ENCODE data around the gene CLDND1. TPM values are rescaled to one million over a fixed set of nuclear protein-coding genes. Genes with fewer than 3 reads are reported as not detected.

CLDND1 gene
- total and polyA plus RNA-seq, 2 of the 4 experiments (the other 2 are of a cell fraction), result 75.8 to 78.3 TPM

- Histone ChIP-seq H4K8ac (ENCODE audit: low read depth in 2 of 2, low read length in 2 of 2) (no peak overlapping the region), H3K56ac (ENCODE audit: extremely low read depth, insufficient read depth, low read length) (no peak overlapping the region), H3K79me1 (ENCODE audit: low read depth in 1 of 2, low read length in 2 of 2) (no peaks in the 10 kb centered on the region), H3K27ac (ENCODE audit: insufficient read depth, low read length) (no peak overlapping the region), H2AK5ac (ENCODE audit: low read depth, low read length) (no peak overlapping the region), H2AFZ (replicated peaks; ENCODE audit: low read length, poor library complexity) (no peak overlapping the region), H3K9me3 (ENCODE audit: control insufficient read depth, insufficient read depth, low read length) (no peaks in the 10 kb centered on the region), H3K4ac (ENCODE audit: low read depth, low read length) (no peak overlapping the region), H4K5ac (ENCODE audit: low read depth, low read length) (no peak overlapping the region), H4K91ac (ENCODE audit: insufficient read depth, low read depth, low read length) (no peak overlapping the region), H3K9me1 (ENCODE audit: insufficient read depth, low read length) (no peaks in the 10 kb centered on the region), H3K18ac (ENCODE audit: low read depth, low read length) (no peak overlapping the region), H2AK9ac (replicated peaks; ENCODE audit: low read depth, low read length, poor library complexity) (no peak overlapping the region), H4K20me1 (ENCODE audit: insufficient read depth, low read length) (no peaks in the 10 kb centered on the region), H3K9ac (ENCODE audit: low read depth, low read length) (no peak overlapping the region), H3K27me3 (ENCODE audit: control insufficient read depth, insufficient read depth, low read length) (no peaks in the 10 kb centered on the region; the same call in 1 of the 2 replicates), H3K14ac (replicated peaks; ENCODE audit: low read depth, low read length) (no peak overlapping the region), H2BK20ac (ENCODE audit: low read depth, low read length) (no peak overlapping the region), H3K4me1 (ENCODE audit: control insufficient read depth, insufficient read depth, low read length) (no peaks in the 10 kb centered on the region; the same call in 1 of the 2 replicates), H2BK5ac (ENCODE audit: low read depth, low read length, poor library complexity, severe bottlenecking) (no peak overlapping the region), H3K4me2 (ENCODE audit: low read depth, low read length) (no peak overlapping the region), H2BK120ac (ENCODE audit: low read depth, low read length) (no peak overlapping the region), H2BK15ac (ENCODE audit: low read depth, low read length) (no peak overlapping the region; the same call in 2 of the 3 replicates), H3K4me3 (ENCODE audit: insufficient read depth, low read depth, low read length) (no peak overlapping the region), H3K36me3 (ENCODE audit: control insufficient read depth, insufficient read depth, low read length) (no peaks in the 10 kb centered on the region), H3K23ac (ENCODE audit: low read depth, low read length) (no peak overlapping the region)
- DNase-seq (no peak), ATAC-seq (ENCODE audit: low read depth) (no peak)
- in situ Hi-C loops (cut with MboI; ENCODE audit: low sequenced_read_pairs) (loop anchor here (25.0 kb wide), 1 partner anchor 229 kb away; no protein-coding TSS in a partner anchor), dilution Hi-C loops (cut with HindIII; ENCODE audit: low sequenced_read_pairs, unreplicated experiment) (no loop called here), intact Hi-C loops (cut with micrococcal nuclease) (no loop called here)
- no CpG with 5 or more reads among the region's 6 CpGs for WGBS, 2 experiments (ENCODE audit: extremely low coverage in 2 of 2, insufficient read length in 1 of 2)
- no peak for TF ChIP-seq RCOR1 (IDR thresholded peaks at IDR 0.05; ENCODE audit: insufficient replicate concordance, low read length)
- TF ChIP-seq MAFK (IDR thresholded peaks at IDR 0.05; ENCODE audit: low read depth, low read length), result no peak
- no peak for TF ChIP-seq CEBPB (IDR thresholded peaks at IDR 0.05; ENCODE audit: low read depth, low read length)
- POLR2A ChIA-PET (ENCODE audit: unreplicated experiment), result interaction anchor here (0.6 kb wide), 1 partner anchor 49 kb away, joined by 4 read pairs; no protein-coding TSS in a partner anchor
- BruUV-seq (replicated peaks), result no TSS peak
- CTCF ChIA-PET, result no interaction called here
Measured at GRCh38 chr3:98565843-98566242, 43.1 kb upstream of the CLDND1 start.

All from IMR-90 (cell line).